NK-92 (cell line): ENCODE results near the gene CSF1.
"Not testable (repeated sequence)": the region's sequence is repeated elsewhere in the genome, so short reads cannot be mapped to it uniquely, and the experiment has no call there.

Experiments used
- DNase-seq: peaks from one replicate; lab custom pipeline; 2025; ENCODE audit not compliant: unreplicated experiment; lab: John Stamatoyannopoulos, UW

The CSF1 gene, protein sequence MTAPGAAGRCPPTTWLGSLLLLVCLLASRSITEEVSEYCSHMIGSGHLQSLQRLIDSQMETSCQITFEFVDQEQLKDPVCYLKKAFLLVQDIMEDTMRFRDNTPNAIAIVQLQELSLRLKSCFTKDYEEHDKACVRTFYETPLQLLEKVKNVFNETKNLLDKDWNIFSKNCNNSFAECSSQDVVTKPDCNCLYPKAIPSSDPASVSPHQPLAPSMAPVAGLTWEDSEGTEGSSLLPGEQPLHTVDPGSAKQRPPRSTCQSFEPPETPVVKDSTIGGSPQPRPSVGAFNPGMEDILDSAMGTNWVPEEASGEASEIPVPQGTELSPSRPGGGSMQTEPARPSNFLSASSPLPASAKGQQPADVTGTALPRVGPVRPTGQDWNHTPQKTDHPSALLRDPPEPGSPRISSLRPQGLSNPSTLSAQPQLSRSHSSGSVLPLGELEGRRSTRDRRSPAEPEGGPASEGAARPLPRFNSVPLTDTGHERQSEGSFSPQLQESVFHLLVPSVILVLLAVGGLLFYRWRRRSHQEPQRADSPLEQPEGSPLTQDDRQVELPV

DNA sequence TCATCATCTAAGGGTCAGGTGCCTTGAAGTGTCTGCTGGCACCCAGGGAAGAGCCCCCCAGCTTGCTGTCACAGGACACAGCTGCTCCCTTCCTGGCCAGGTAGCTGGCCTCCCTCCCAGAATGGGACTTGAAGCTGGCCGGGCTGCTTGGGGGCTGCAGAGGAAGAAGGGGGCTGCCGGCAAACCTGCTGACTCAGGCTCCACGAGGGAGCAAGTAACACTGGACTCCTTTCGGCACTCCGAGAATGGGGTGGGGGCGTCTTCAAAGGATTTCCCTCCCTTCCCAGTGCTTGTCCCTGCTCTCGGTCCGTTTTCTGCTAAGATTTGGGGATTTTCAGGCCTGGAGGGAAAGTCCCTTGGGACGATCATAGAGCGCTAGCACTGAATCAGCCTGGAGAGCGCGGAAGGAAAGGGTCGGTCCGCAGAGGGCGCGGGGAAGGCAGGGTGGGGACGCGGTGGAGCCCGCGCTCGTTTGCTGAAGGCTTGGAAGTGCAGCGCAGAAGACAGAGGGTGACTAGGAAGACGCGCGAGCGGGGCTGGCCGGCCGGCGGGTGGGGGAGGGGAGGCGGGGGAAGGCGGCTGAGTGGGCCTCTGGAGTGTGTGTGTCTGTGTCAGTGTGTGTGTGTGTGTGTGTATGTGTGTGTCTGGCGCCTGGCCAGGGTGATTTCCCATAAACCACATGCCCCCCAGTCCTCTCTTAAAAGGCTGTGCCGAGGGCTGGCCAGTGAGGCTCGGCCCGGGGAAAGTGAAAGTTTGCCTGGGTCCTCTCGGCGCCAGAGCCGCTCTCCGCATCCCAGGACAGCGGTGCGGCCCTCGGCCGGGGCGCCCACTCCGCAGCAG lies at the start of gene CSF1:
Gene CSF1 (plus strand): TSS at position 727 of the 840 bp plus-strand sequence. CDS start 175 bp downstream, outside the sequence.
- DNase-seq, result no peak

DNA sequence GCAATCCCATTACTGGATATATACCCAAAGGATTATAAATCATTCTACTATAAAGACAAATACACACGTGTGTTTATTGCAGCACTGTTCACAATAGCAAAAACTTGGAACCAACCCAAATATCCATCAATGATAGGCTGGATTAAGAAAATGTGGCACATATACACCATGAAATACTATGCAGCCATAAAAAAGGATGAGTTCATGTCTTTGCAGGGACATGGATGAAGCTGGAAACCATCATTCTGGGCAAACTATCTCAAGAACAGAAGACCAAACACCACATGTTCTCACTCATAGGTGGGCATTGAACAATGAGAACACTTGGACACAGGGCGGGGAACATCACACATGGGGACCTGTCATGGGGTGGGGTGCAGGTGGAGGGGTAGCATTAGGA lies 49.0 kb upstream of the CSF1 start:
- DNase-seq, result not testable (repeated sequence)

DNA sequence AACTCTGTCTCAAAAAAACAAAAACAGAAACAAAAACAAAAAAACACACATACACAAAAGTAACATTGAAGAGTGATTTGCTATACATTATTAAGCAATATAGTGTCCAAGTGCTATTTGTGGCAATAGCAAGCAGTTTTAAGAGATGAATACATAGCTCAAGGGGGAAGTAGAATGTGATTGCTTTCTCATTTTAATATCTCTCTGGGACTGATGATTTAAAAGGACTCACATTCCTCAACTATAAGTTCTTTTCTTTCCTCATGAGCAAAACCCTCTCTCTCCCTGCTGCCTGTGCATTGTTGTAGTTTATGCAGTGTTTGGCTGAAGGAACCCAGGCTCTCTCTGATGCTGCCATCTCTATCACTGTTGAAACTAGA lies 47.0 kb upstream of the CSF1 start:
- no peak for DNase-seq

DNA sequence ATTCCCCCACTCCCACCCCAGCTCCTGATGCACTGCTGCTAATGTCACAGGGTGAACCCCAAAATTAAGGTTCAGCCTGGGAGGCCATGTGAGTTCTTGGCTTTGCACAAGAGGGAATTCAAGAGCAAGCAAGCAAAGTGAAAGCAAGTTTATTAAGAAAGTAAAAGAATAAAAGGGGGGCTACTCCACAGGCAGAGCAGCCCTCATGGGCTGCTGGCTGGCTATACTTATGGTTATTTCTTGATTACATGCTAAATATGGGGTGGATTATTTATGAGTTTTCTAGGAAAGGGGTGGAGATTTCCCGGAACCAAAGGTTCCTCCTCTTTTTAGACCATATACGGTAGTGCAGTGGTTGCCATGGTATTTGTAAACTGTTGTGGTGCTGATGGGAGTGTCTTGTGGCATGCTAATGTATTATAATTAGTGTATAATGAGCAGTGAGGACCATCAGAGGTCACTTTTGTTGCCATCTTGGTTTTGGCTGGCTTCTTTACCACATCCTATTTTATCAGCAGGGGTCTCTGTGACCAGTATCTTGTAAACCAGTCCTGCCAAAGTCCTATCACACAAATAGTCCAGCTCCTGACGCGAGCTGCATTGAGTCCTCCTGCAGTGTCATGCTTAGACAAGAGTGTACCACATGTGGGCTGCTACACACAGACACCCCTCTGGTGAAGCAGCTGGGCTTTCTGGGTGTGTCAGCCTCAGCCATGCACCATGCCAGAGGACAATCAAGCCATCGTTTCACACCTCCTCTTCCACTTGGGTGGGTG lies 46.4 kb upstream of the CSF1 start:
- no peak for DNase-seq

DNA sequence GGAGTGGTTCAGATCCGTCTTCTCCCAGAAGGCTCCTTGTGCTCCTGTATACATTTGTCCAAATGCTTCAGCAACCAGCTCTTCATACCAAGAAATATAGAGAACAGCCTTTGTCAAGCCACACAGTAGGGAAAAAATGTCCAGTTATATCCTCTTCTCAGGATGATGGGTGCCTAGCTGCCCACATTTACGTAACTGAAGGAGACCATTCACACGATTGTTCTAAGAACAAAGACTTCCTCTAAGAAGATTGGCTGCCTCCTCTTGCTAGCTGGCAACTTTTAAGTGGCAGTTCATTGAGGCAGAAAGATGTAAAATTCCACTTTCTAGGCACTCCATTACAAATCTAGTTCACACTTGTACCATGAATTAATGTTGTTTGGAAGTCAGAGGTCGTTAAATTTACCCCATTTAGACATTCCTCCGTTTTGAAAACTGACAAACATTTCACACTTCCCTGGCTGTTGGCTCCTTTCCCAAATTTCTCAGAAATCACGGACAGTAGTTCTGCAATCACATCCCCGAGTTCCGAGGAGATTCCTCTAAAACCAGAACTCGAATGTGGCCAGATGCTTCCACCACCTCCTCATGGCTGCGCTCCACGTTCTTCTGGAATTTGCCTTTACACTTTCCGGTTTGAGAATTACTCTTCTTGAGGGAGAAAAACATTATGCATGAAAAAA lies 45.6 kb upstream of the CSF1 start:
- DNase-seq, result no peak

DNA sequence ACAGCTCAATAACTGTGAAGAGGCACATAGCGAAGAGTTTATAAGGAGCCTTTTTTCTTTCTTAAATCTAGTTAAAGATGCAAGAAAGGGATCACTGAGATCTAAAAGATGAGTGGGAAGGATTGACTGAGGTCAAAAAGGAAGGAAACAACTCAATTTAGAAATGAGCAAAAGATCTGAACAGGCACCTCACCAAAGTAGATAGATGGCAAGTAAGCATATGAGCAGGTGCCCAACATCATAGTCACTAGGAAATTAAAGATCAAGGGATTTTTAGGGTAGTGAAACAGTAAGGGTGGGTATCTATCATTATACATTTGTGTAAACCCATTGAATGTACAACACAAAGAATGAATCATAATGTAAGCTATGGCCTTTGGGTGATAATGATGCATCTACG lies 44.6 kb upstream of the CSF1 start:
- no peak for DNase-seq

DNA sequence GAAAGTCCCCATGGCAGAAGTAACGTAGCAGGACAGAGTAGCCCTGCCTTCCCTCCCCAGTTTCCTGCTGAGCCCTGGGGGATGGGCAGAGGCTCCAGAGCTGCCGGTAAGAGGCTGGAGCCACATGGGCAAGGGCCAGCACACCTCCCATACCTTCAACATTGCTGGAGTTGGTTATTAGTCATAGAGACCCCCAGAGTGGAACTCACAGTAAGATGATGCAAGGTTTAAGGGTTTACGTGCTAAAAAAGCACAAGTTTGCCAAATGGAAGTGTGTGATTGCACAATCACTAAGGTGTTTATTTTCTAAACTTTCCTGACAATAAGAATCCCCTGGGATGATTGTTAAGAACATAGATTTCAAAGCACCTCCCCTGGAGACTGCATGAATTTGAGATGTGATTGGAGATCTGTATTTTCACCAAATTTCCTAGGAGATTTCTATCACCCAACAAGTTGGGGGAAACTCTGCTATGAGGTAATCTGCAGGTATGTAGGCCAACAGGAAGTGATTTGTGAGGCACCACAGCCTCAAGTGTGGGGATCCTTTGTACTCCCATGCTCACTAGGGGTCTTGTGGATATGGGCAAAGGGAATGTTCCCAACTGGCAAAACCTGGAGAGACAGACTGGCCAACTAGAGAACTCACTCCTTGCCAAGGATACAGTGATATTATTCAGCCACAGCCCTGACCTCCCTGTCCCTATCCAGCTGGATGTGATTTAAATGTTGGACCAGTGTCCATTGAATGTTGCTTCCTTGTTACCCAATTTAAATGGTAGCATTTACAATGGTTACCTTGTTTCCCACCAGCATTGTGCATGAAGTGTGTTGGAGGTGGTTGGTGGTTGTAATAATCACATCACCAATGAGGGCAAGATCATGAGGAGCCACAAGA lies 37.1 kb upstream of the CSF1 start:
- DNase-seq, result no peak

DNA sequence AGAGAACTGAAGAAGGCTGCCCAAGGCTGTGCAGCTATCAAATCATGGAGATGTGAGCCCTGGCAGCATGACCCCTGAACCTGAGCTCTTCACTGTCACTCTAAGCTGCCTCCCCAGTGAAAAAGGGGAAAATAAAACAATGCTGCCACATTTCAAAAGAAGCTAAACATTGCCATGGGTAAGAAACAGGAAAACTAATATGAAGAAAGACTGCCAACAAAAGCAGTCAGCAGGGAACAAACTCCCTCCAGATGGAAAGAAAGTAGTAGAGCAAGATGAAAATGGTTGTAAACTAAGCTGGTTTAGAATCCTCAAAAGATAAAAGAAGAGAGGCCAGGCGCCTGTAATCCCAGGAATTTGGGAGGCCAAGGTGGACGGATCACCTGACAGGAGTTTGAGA lies 36.2 kb upstream of the CSF1 start:
- DNase-seq, result no peak

DNA sequence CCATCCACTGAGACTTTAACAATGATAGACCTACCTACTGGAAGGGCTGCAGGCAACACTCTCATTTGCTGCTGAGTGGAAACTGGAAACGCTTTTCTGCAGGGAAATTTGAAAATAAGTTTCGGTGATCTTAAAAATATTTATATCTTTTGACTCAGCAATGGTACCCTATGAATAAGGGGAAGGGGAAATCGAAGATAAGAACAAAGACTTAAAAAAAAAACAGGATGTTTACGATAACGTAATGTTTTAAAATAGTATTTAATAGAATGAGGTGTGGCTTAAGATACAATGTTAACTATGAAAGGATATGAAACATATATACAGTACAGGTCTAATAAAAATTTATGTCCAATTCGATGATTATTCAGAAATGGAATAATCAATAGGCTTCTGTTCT lies 34.8 kb upstream of the CSF1 start:
- DNase-seq, result no peak

DNA sequence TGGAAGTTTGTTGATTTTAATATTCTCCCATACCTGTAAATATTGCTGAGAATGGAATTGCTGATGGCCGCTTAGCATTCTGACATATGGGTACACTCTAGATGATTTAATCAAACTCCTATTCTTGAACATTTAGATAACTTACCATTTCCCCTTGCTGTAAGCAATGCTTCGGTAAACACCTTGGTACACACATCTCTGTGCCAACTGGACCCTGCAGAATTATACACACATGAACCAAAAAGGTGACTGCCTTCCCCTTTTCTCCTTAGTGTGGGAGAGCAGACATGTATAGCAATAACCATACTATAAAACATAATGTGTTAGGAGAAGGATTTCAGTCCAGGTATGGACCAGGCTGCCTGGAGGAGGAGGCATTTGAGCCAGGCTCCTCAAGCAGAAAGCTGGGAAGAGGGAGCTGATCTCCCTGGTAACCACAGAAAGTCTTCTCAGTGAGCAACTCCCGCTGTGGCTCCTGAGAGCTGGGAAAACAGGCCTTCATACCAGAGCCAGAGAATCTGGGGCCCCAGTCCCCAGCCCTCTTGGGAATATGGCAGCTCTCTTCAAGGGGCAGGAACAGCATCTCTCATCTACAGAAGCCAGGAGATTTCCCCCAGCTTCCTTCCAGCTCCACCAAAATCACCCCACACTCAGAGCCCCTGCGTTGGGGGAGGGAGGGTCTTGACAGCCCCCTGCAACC lies 33.9 kb upstream of the CSF1 start:
- no peak for DNase-seq

DNA sequence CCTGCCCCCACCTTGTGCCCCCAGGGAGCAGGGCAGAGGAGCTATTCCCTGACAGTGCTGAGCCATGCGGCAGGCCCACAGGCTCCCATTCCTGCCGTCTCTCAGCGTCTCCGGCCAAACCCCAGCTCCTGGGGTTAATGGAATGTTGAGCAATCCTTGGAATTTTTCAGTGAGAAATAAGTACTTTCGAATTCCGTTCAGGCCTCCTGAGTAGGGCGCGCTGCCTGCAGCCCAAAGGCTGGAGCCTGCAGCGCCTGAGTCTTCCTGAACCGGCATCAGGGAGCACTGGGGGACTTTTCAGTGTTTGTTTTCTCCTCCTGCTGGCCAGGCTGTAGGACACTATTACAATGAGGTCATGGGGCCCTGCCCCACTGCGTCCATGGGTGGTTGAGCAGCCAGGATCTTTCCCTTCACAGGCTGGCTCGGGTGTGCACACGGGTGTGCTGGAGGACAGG lies 33.3 kb upstream of the CSF1 start:
- DNase-seq, result no peak

DNA sequence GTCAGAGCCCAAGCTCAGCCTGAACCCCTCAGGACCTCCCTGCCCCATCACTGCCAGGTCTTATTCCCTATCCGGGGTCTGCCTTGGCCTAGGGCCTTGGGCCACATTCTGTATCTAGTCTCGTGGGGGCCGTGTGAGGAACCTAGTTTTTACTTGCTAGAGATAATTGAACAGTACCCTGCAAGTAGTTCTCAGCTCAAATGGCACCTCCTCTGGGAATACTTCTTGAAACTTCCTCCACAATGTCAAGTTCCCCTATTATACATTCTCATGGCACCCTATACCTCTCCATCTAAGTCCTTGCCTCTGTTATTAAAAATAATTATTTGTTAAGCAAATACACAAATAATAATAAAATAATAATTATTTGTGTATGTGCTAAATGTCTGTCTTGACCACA lies 32.9 kb upstream of the CSF1 start:
- DNase-seq, result no peak

DNA sequence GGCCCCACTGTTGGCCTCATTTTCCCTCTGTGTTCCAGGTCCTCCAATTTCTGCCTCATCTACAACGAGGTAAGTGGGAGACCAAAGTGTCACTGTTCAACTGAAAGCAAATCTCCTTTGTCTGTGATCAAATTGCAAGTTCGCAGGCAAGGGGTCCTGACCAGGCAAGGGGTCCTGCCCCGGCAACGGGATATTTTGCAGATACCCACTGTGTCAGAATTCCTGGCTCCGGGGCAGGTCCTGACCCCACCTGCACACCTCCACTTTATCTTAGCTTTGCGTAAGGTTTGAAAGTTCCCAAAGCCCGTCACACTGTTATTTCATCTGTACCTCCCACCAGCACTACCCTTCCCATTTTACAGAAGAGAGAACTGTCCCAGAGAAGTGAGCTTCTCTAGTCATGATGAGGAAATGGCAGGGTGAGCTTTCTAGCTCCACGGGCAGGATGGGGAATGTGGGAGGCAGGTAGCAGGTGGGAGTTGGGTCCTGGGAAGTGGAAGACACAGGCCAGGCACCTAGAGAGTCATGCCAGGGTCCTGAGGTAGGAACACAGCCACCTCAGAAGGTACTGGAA lies 32.0 kb upstream of the CSF1 start:
- no peak for DNase-seq

DNA sequence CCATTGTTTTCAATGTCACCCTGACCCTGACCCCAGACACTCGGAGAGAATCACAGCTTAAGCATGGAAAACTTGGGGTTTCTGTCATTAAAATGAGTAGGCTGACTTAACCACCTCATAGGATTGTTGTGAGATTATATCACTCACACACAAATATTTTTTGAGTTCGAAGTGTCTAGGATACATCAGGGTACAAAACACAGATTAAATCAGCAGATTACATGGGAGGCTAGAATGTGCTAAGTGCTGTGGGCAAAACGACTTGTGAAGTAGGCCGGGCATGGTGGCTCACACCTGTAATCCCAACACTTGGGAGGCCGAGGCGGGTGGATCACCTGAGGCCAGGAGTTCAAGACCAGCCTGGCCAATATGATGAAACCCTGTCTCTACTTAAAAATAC lies 31.3 kb upstream of the CSF1 start:
- DNase-seq, result not testable (repeated sequence)

DNA sequence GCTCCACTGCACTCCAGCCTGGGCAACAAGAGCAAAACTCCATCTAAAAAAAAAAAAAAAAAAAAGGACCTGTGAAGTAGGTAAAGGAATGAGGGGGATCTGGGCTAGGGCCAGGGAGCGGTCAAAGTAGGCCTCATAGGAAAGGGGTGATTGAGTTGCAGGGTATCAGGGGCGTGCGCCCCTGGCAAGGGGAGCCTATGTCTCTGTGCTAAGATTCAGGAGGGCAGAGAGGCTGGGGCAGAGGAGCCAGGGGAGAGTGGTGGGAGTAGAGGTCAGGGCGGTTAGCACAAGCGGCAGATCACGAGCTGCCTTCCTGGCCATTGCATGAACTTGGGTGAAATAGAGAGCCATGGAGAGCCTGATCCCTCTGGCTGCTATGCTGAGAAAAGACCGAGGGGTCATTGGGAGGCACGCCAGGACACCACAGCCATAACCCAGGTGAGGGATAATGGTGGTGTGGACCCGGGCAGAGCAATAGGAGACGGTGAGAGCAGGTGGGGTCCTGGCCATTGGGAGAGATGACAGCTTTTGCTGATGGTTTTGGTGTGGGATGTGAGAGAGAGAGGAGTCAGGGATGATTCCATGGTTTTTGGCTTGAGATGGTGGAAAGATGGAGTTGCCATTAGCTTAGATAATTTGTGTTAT lies 30.6 kb upstream of the CSF1 start:
- no peak for DNase-seq

DNA sequence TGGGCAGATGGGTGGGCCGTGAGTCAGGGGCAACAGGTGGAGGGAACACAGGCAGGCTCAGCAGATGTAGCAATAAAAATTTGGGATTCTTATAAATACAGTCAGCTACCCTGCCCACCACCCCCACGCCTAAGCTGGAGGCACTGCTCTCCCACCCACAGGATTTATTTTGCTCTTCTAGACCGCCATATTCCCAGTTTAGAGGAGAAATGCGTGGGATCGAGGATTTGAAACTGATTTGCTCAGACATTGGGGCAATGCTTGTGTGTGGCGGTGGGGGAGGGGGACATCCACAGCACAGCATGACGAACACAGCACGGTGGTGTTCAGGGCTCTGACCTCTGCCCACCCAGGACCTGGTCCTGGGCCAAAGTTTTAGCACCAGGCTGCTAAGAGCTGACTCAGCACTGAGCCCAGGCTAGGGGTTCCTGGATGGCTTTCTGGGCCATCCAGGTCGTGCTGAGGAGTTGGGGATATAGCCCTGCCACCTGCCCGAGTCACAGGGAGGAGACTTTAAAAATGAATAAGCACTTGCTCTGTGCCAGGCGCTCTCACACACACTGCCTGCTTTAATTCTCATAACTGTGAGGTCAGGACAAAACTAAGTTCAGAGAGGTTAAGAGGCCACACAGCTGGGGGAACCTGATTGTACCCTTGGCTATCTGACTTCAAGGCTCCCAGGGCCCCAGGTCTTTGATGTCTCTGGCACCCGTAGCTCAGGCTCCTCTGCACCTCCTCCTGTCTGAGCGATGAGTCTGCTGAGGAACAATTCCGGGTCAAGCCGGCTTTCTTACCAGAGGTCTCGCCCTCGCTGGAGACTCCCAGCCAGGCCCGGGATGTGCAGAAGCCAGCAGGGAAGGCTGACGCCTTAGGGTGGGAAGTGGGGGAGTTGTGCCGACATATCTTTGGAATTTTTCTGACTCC lies 29.4 kb upstream of the CSF1 start:
- no peak for DNase-seq

DNA sequence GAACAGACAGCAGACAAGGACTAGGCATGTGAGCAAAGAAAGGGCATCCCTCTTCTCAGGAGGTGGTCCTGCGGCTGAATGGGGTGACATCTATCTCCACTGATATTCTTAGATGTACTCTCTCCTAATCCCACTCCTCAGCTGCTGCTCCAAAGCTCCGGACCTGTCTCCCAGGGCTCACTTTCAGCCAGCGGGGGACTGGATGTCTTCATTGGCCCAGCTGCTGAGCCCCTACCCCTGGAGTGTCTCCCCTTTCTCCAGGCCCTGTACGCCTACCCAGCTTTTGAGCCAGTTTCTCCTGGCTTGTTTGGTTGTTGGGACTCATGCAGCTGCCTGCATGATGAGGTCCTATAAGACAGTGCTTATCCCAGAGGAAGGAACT lies 28.8 kb upstream of the CSF1 start:
- no peak for DNase-seq
